Mononuclear cell (primary cell): ENCODE measurements around the gene SPAG6. TPM values are rescaled to one million over a fixed set of nuclear protein-coding genes. Genes with fewer than 3 reads are reported as not detected.

ENCODE experiments used
- H3K27me3 ChIP-seq: 2 replicates; pipeline ENCODE4 v1.6.0; 2011; ENCODE audit warnings: low read length, control low read depth; ENCODE audit not compliant: insufficient read depth
- H3K4me1 ChIP-seq: 2 replicates; pipeline ENCODE4 v1.5.1; 2011; ENCODE audit warnings: mild to moderate bottlenecking, low read length, control low read depth; ENCODE audit not compliant: insufficient read depth
- H3K4me3 ChIP-seq: 2 replicates; pipeline ENCODE4 v1.5.1; 2011; ENCODE audit warnings: mild to moderate bottlenecking, low read length, moderate library complexity
- H3K9me3 ChIP-seq: 2 replicates; pipeline ENCODE4 v1.5.1; 2011; ENCODE audit warnings: low read depth, mild to moderate bottlenecking, control low read depth, low read length
- total RNA-seq: library from RNA; depleted of rRNA; stranded (reverse); fragments of >200 nt; gene quantifications from one replicate; pipeline ENCODE4 v1.2.3, GENCODE V29; 2012

The SPAG6 gene
- total RNA-seq, 1 donor: not detected

- H3K9me3 ChIP-seq: no peaks in the 10 kb centered on the region
- H3K4me3 ChIP-seq: no peak overlapping the region
- H3K4me1 ChIP-seq: peaks cover 41% of the 10 kb centered on the region
- H3K27me3 ChIP-seq: peaks cover 29% of the 10 kb centered on the region
Measured at GRCh38 chr10:22319547-22319979, 25.7 kb upstream of the SPAG6 start.

GRCh38 chr10:22319980-22320558 is 25.2 kb upstream of the SPAG6 start:
- Histone ChIP-seq H3K4me3 (peak overlapping the region; percentile 39), H3K4me1 (peaks cover 44% of the 10 kb centered on the region)

GRCh38 chr10:22320591-22321155 is 24.6 kb upstream of the SPAG6 start, which contains the start of gene BMI1:
Gene BMI1 (plus strand): TSS chr10:22321099. CDS start chr10:22326450, 5,351 bp downstream.
- Histone ChIP-seq H3K27me3 (peaks cover 35% of the 10 kb centered on the region), H3K9me3 (no peaks in the 10 kb centered on the region), H3K4me3 (peak within 1 kb of the TSS; percentile 74), H3K4me1 (peaks cover 41% of the 10 kb centered on the region)

More at GRCh38 chr10:22319980-22320558, 25.2 kb upstream of the SPAG6 start:
- H3K9me3 ChIP-seq: no peaks in the 10 kb centered on the region
- peaks cover 34% of the 10 kb centered on the region for H3K27me3 ChIP-seq

- Histone ChIP-seq H3K9me3 (no peaks in the 10 kb centered on the region), H3K27me3 (peaks cover 39% of the 10 kb centered on the region), H3K4me1 (peaks cover 47% of the 10 kb centered on the region), H3K4me3 (peak overlapping the region; percentile 74)
Measured at GRCh38 chr10:22321156-22321923, 24.0 kb upstream of the SPAG6 start.

GRCh38 chr10:22321924-22322640 is 23.2 kb upstream of the SPAG6 start:
- H3K4me1 ChIP-seq: peaks cover 42% of the 10 kb centered on the region

GRCh38 chr10:22322641-22323160 is 22.6 kb upstream of the SPAG6 start:
- Histone ChIP-seq H3K4me3 (peak overlapping the region; percentile 42), H3K4me1 (peaks cover 39% of the 10 kb centered on the region), H3K27me3 (peaks cover 41% of the 10 kb centered on the region), H3K9me3 (no peaks in the 10 kb centered on the region)

More at GRCh38 chr10:22321924-22322640, 23.2 kb upstream of the SPAG6 start:
- Histone ChIP-seq H3K4me3 (peak overlapping the region; percentile 42), H3K27me3 (peaks cover 41% of the 10 kb centered on the region), H3K9me3 (no peaks in the 10 kb centered on the region)

- H3K9me3 ChIP-seq: no peaks in the 10 kb centered on the region
- H3K4me3 ChIP-seq: no peak overlapping the region
- H3K27me3 ChIP-seq: peaks cover 41% of the 10 kb centered on the region
- H3K4me1 ChIP-seq: peaks cover 39% of the 10 kb centered on the region
Measured at GRCh38 chr10:22323538-22324305, 21.6 kb upstream of the SPAG6 start.

- Histone ChIP-seq H3K4me3 (peak overlapping the region; percentile 47), H3K4me1 (peaks cover 39% of the 10 kb centered on the region), H3K27me3 (peaks cover 41% of the 10 kb centered on the region), H3K9me3 (no peaks in the 10 kb centered on the region)
Measured at GRCh38 chr10:22324413-22324812, 20.9 kb upstream of the SPAG6 start.

- peak overlapping the region; percentile 47 for H3K4me3 ChIP-seq
- H3K4me1 ChIP-seq: peaks cover 34% of the 10 kb centered on the region
- H3K9me3 ChIP-seq: no peaks in the 10 kb centered on the region
- H3K27me3 ChIP-seq: peaks cover 38% of the 10 kb centered on the region
Measured at GRCh38 chr10:22324893-22325271, 20.4 kb upstream of the SPAG6 start.

- Histone ChIP-seq H3K4me3 (peak overlapping the region; percentile 47), H3K27me3 (peaks cover 38% of the 10 kb centered on the region), H3K9me3 (no peaks in the 10 kb centered on the region), H3K4me1 (peaks cover 31% of the 10 kb centered on the region)
Measured at GRCh38 chr10:22325272-22326144, 19.8 kb upstream of the SPAG6 start.

- peaks cover 31% of the 10 kb centered on the region for H3K4me1 ChIP-seq
- peak overlapping the region; percentile 43 for H3K4me3 ChIP-seq
- H3K27me3 ChIP-seq: peaks cover 38% of the 10 kb centered on the region
- no peaks in the 10 kb centered on the region for H3K9me3 ChIP-seq
Measured at GRCh38 chr10:22326145-22326702, 19.1 kb upstream of the SPAG6 start.

GRCh38 chr10:22329150-22329549 is 16.1 kb upstream of the SPAG6 start:
- H3K9me3 ChIP-seq: no peaks in the 10 kb centered on the region
- peaks cover 26% of the 10 kb centered on the region for H3K27me3 ChIP-seq

GRCh38 chr10:22332116-22332692 is 13.1 kb upstream of the SPAG6 start:
- no peak overlapping the region for H3K4me3 ChIP-seq
- H3K9me3 ChIP-seq: no peaks in the 10 kb centered on the region

More at GRCh38 chr10:22329150-22329549, 16.1 kb upstream of the SPAG6 start:
- peaks cover 34% of the 10 kb centered on the region for H3K4me1 ChIP-seq
- no peak overlapping the region for H3K4me3 ChIP-seq

More at GRCh38 chr10:22332116-22332692, 13.1 kb upstream of the SPAG6 start:
- H3K27me3 ChIP-seq: peaks cover 40% of the 10 kb centered on the region
- H3K4me1 ChIP-seq: peaks cover 45% of the 10 kb centered on the region
